H1 (cell line): ENCODE measurements around the gene RAB44. TPM values are rescaled to one million over a fixed set of nuclear protein-coding genes. Genes with fewer than 3 reads are reported as not detected.

Experiments used
- CTCF ChIA-PET: fragments of 300-600 bp; sonication (Branson Sonifier 250); formaldehyde crosslinking; loops from one replicate; lab custom pipeline; 2021; ENCODE audit not compliant: partially characterized antibody; lab: Charles Lee
- POLR2A ChIA-PET: fragments of 300-600 bp; sonication (Branson Sonifier 250); formaldehyde crosslinking; loops from one replicate; lab custom pipeline; 2021; ENCODE audit warnings: inconsistent platforms; ENCODE audit not compliant: partially characterized antibody; lab: Charles Lee
- DNase-seq, 2 experiments: peaks; one replicate each; pipeline versions ENCODE4 v3.0.0 to v3.0.0-alpha.2; 2010 to 2022; ENCODE audit warnings: low spot score in 2 of 2, low read depth in 1 of 2, mixed read lengths in 1 of 2
- FAIRE-seq: peaks from 2 replicates; lab custom pipeline; 2011; peaks lifted over from hg19 to GRCh38; lab: Jason Lieb, UNC
- H2AFZ ChIP-seq: 2 replicates; pipeline ENCODE4 v1.8.1; 2012; ENCODE audit warnings: low read length, inconsistent platforms
- H2AK5ac ChIP-seq: 2 replicates; pipeline ENCODE4 v1.6.1; 2013; ENCODE audit warnings: low read depth, low read length
- H2BK120ac ChIP-seq: replicated peaks from 2 replicates; pipeline ENCODE3; 2013; ENCODE audit warnings: low read depth, low read length, inconsistent platforms
- H2BK12ac ChIP-seq: 2 replicates; pipeline ENCODE4 v1.6.1; 2013; ENCODE audit warnings: low read depth, low read length
- H2BK15ac ChIP-seq: 2 replicates; pipeline ENCODE4 v1.6.1; 2013; ENCODE audit warnings: low read length
- H2BK20ac ChIP-seq: 2 replicates; pipeline ENCODE4 v1.6.1; 2013; ENCODE audit warnings: low read length
- H2BK5ac ChIP-seq: 2 replicates; pipeline ENCODE4 v1.6.1; 2013; ENCODE audit warnings: low read depth, low read length
- H3K14ac ChIP-seq: 2 replicates; pipeline ENCODE4 v1.6.1; 2013; ENCODE audit warnings: inconsistent platforms; ENCODE audit not compliant: insufficient read length
- H3K18ac ChIP-seq: 2 replicates; pipeline ENCODE4 v1.6.1; 2013; ENCODE audit warnings: low read length; ENCODE audit errors: extremely low read depth
- H3K23ac ChIP-seq: 2 replicates; pipeline ENCODE4 v1.6.1; 2013; ENCODE audit warnings: inconsistent platforms; ENCODE audit not compliant: insufficient read length
- H3K23me2 ChIP-seq: 2 replicates; pipeline ENCODE4 v1.6.1; 2013; ENCODE audit warnings: low read depth, low read length
- H3K27ac ChIP-seq: 2 replicates; pipeline ENCODE4 v1.6.1; 2011; ENCODE audit warnings: low read depth, low read length, inconsistent platforms
- H3K27me3 ChIP-seq, 4 experiments: replicated peaks in 1 of 4; 1 replicate in 1 of 4; 2 replicates in 3 of 4; pipeline versions ENCODE4 v1.6.1 to v1.8.1; 2011 to 2013; ENCODE audit warnings: low read length in 3 of 4, mild to moderate bottlenecking in 3 of 4, inconsistent platforms in 2 of 4, mixed read lengths in 2 of 4, moderate library complexity in 1 of 4; ENCODE audit not compliant: control insufficient read depth in 3 of 4, insufficient read depth in 3 of 4; ENCODE audit errors: extremely low read depth in 1 of 4
- H3K36me3 ChIP-seq, 4 experiments: 2 replicates each; pipeline versions ENCODE4 v1.6.1 to v1.8.1; 2011 to 2013; ENCODE audit warnings: mild to moderate bottlenecking in 4 of 4, low read length in 3 of 4, moderate library complexity in 2 of 4, control low read depth in 1 of 4, inconsistent platforms in 1 of 4; ENCODE audit not compliant: insufficient read depth in 4 of 4, control insufficient read depth in 2 of 4
- H3K4ac ChIP-seq: replicated peaks from 2 replicates; pipeline ENCODE3; 2013; ENCODE audit warnings: low read length, low read depth, mixed read lengths, inconsistent platforms; ENCODE audit not compliant: insufficient read length
- H3K4me1 ChIP-seq, 4 experiments: replicated peaks in 1 of 4; 1 replicate in 1 of 4; 2 replicates in 3 of 4; pipeline versions ENCODE4 v1.6.1 to v1.8.1; 2011 to 2013; ENCODE audit warnings: low read length in 3 of 4, inconsistent platforms in 2 of 4, mixed read lengths in 1 of 4; ENCODE audit not compliant: insufficient read depth in 4 of 4, control insufficient read depth in 3 of 4
- H3K4me2 ChIP-seq, 2 experiments: 2 replicates each; pipeline versions ENCODE4 v1.6.1 to v1.8.1; 2011 to 2013; ENCODE audit warnings: low read depth in 2 of 2, low read length in 2 of 2, control low read depth in 1 of 2, inconsistent platforms in 1 of 2, mild to moderate bottlenecking in 1 of 2; ENCODE audit not compliant: insufficient read depth in 1 of 2
- H3K4me3 ChIP-seq, 4 experiments: fragments of 200-600, 300-600 bp in 1 of 4; sonication (generic), shearing (Covaris generic), sonication (Bioruptor Twin) in 1 of 4; 2 replicates each; pipeline versions ENCODE4 v1.5.1 to v1.8.1; 2011 to 2016; ENCODE audit warnings: low read length in 4 of 4, low read depth in 3 of 4, control low read depth in 2 of 4, inconsistent platforms in 2 of 4, mild to moderate bottlenecking in 2 of 4, mixed read lengths in 1 of 4, moderate library complexity in 1 of 4; ENCODE audit not compliant: insufficient read depth in 2 of 4; ENCODE audit errors: extremely low read depth in 1 of 4
- H3K56ac ChIP-seq: replicated peaks from 2 replicates; pipeline ENCODE3; 2013; ENCODE audit warnings: low read depth, mild to moderate bottlenecking, mixed read lengths, low read length, inconsistent platforms; ENCODE audit not compliant: insufficient read length
- H3K79me1 ChIP-seq: 2 replicates; pipeline ENCODE4 v1.6.1; 2013; ENCODE audit warnings: low read depth, low read length, control low read depth
- H3K79me2 ChIP-seq, 2 experiments: 2 replicates each; pipeline versions ENCODE4 v1.6.1 to v1.8.1; 2012 to 2013; ENCODE audit warnings: low read length in 2 of 2, mild to moderate bottlenecking in 2 of 2, inconsistent platforms in 1 of 2; ENCODE audit not compliant: insufficient read depth in 2 of 2, control insufficient read depth in 1 of 2
- H3K9ac ChIP-seq, 4 experiments: replicated peaks in 1 of 4; 1 replicate in 1 of 4; 2 replicates in 3 of 4; pipeline versions ENCODE4 v1.6.1 to v1.8.1; 2011 to 2013; ENCODE audit warnings: low read depth in 3 of 4, low read length in 3 of 4, control low read depth in 2 of 4, mild to moderate bottlenecking in 2 of 4, moderate library complexity in 2 of 4, inconsistent platforms in 1 of 4; ENCODE audit errors: extremely low read depth in 1 of 4
- H3K9me3 ChIP-seq, 2 experiments: 2 replicates each; pipeline versions ENCODE4 v1.6.1 to v1.8.1; 2012 to 2013; ENCODE audit warnings: mild to moderate bottlenecking in 2 of 2, moderate library complexity in 2 of 2, control low read depth in 1 of 2, inconsistent platforms in 1 of 2, low read depth in 1 of 2, low read length in 1 of 2, mixed read lengths in 1 of 2; ENCODE audit not compliant: insufficient read depth in 2 of 2
- H4K20me1 ChIP-seq, 2 experiments: replicated peaks in 1 of 2; 2 replicates each; pipeline versions ENCODE3 to v1.8.1; 2011 to 2013; ENCODE audit warnings: inconsistent platforms in 2 of 2, low read length in 2 of 2, mild to moderate bottlenecking in 1 of 2; ENCODE audit not compliant: insufficient read depth in 2 of 2, control insufficient read depth in 1 of 2
- H4K5ac ChIP-seq: 2 replicates; pipeline ENCODE4 v1.6.1; 2013; ENCODE audit warnings: low read length, low read depth, mixed read lengths, inconsistent platforms; ENCODE audit not compliant: insufficient read length
- H4K8ac ChIP-seq: 2 replicates; pipeline ENCODE4 v1.8.0; 2013; ENCODE audit warnings: mild to moderate bottlenecking, moderate library complexity, low read length, inconsistent platforms; ENCODE audit not compliant: insufficient read depth; ENCODE audit errors: extremely low read depth
- H4K91ac ChIP-seq: replicated peaks from 2 replicates; pipeline ENCODE3; 2013; ENCODE audit warnings: low read length, mixed read lengths, inconsistent platforms; ENCODE audit not compliant: insufficient read length
- BACH1 ChIP-seq: IDR thresholded peaks from 2 replicates; pipeline ENCODE4 v1.6.1; 2012; ENCODE audit warnings: low read length, improper control_type of control experiment
- CBX5 ChIP-seq: fragments of 300-800, 300-1000 bp; sonication (generic); IDR thresholded peaks from 2 replicates; pipeline ENCODE4 v1.7.1; 2016; ENCODE audit warnings: antibody characterized with exemption, low read length, low read depth
- CREB1 ChIP-seq: IDR thresholded peaks from 2 replicates; pipeline ENCODE4 v1.6.1; 2012; ENCODE audit warnings: inconsistent platforms
- EP300 ChIP-seq, 2 experiments: IDR thresholded peaks; 1 replicate in 1 of 2; 2 replicates in 1 of 2; pipeline ENCODE4 v1.6.1; 2011 to 2012; ENCODE audit warnings: low read depth in 2 of 2, low read length in 2 of 2, mild to moderate bottlenecking in 2 of 2, borderline replicate concordance in 1 of 2, inconsistent platforms in 1 of 2, moderate library complexity in 1 of 2
- EZH2 ChIP-seq: fragments of 200-600 bp; sonication (generic); IDR thresholded peaks from 2 replicates; pipeline ENCODE4 v1.7.1; 2012; ENCODE audit warnings: low read depth, mild to moderate bottlenecking, moderate library complexity, low read length, inconsistent platforms; ENCODE audit not compliant: severe bottlenecking
- GTF2F1 ChIP-seq: IDR thresholded peaks from 2 replicates; pipeline ENCODE4 v1.6.1; 2012; ENCODE audit warnings: low read depth, low read length, improper control_type of control experiment, borderline replicate concordance
- JUND ChIP-seq: IDR thresholded peaks from 2 replicates; pipeline ENCODE4 v1.6.1; 2011; ENCODE audit warnings: mild to moderate bottlenecking, improper control_type of control experiment, low read length
- KDM1A ChIP-seq: fragments of 200-600, 300-600 bp; sonication (generic); IDR thresholded peaks from 2 replicates; pipeline ENCODE4 v1.7.1; 2016; ENCODE audit warnings: mild to moderate bottlenecking, low read length, borderline replicate concordance
- NANOG ChIP-seq: IDR thresholded peaks from 2 replicates; pipeline ENCODE4 v1.6.1; 2011; ENCODE audit warnings: low read length, low read depth, mild to moderate bottlenecking, inconsistent platforms; ENCODE audit not compliant: insufficient read depth, poor library complexity, severe bottlenecking
- RAD21 ChIP-seq, 2 experiments: IDR thresholded peaks in 1 of 2; conservative IDR thresholded peaks in 1 of 2; 2 replicates each; pipeline ENCODE4 v1.6.1; 2011; ENCODE audit warnings: low read depth in 2 of 2, low read length in 2 of 2, improper control_type of control experiment in 1 of 2, inconsistent platforms in 1 of 2, mild to moderate bottlenecking in 1 of 2, moderate library complexity in 1 of 2
- SRF ChIP-seq: IDR thresholded peaks from 2 replicates; pipeline ENCODE4 v1.6.1; 2011; ENCODE audit warnings: mild to moderate bottlenecking, low read depth, low read length, moderate library complexity
- TAF1 ChIP-seq: IDR thresholded peaks from 2 replicates; pipeline ENCODE4 v1.6.1; 2011; ENCODE audit warnings: mild to moderate bottlenecking, low read depth, low read length
- ZNF274 ChIP-seq: IDR thresholded peaks from 2 replicates; pipeline ENCODE4 v1.7.0; 2012; ENCODE audit warnings: low read length, borderline replicate concordance; ENCODE audit errors: extremely low read depth
- WGBS, 2 experiments: shearing (Covaris generic) in 1 of 2; methylation state at CpG; one replicate each; pipeline versions ENCODE4 v1.1.6 to v1.1.7; 2013 to 2015; ENCODE audit warnings: low lambda C conversion rate in 2 of 2, mixed read lengths in 2 of 2, inconsistent platforms in 1 of 2, low coverage in 1 of 2, missing lambda C conversion rate in 1 of 2; ENCODE audit not compliant: insufficient replicate concordance in 2 of 2, insufficient coverage in 1 of 2, insufficient read length in 1 of 2; ENCODE audit errors: extremely low coverage in 1 of 2, missing lambda C conversion rate in 1 of 2; 5-methylcytosine and 5-hydroxymethylcytosine counted together
- polyA plus RNA-seq, 7 experiments: library from polyadenylated mRNA; depleted of rRNA in 3 of 7; stranded (reverse) in 5 of 7; unstranded in 2 of 7; fragments of >200 nt in 5 of 7; fragments of 200-250 nt in 2 of 7; gene quantifications; 1 replicate in 5 of 7; 2 replicates in 1 of 7; 4 replicates in 1 of 7; pipeline versions ENCODE4 v1.2.1 to v1.2.3, GENCODE V29; 2011 to 2013; ENCODE audit warnings: missing spikeins in 2 of 7, mixed read lengths in 2 of 7
- total RNA-seq: library from RNA; stranded (reverse); fragmentation: NEBNext Ultra II Directional; extraction: Animal tissue kit (Norgen Biotek cat#: 25700); gene quantifications from 2 replicates; pipeline ENCODE4 v1.2.1, GENCODE V29; 2021

Gene RAB44
- total and polyA plus RNA-seq, 2 of the 8 experiments (the other 6 are each of a cell fraction or from before 2014, with no cell fraction given): 0.02 TPM; not detected in 1

GRCh38 chr6:36683145-36683655 lies 14.4 kb upstream of the RAB44 start:
- no peak overlapping the region for H3K56ac ChIP-seq
- no peaks in the 10 kb centered on the region for H3K9me3 ChIP-seq
- no peak overlapping the region for H2BK15ac ChIP-seq
- no peak overlapping the region for H2AK5ac ChIP-seq
- H3K4me3 ChIP-seq: no peak overlapping the region
- H3K27me3 ChIP-seq: peaks cover 6 to 24% (median 19%) of the 10 kb centered on the region in 4 experiments
- H3K18ac ChIP-seq: no peak overlapping the region
- no peak overlapping the region for H2BK5ac ChIP-seq
- peaks cover 0 to 15% (median 6%) of the 10 kb centered on the region in 4 experiments; a peak in 5 of 7 replicates for H3K4me1 ChIP-seq
- H3K36me3 ChIP-seq: peaks cover 4 to 30% (median 19%) of the 10 kb centered on the region in 4 experiments; a peak in 7 of 8 replicates
- H3K14ac ChIP-seq: no peak overlapping the region
- H3K79me1 ChIP-seq: 0 out of 2 replicates have a peak, but pooled peaks cover 3% of the 10 kb centered on the region
- no peak overlapping the region for H3K9ac ChIP-seq
- H3K27ac ChIP-seq: no peak overlapping the region
- CTCF ChIA-PET: interaction anchor here (0.6 to 8.8 kb wide), 14 partner anchors 10 to 145 kb away, joined by 3 to 67 read pairs (median 4); no protein-coding TSS in a partner anchor
- H4K20me1 ChIP-seq: peaks cover 4 to 32% of the 10 kb centered on the region in 2 experiments
- H2BK120ac ChIP-seq: no peak overlapping the region
- POLR2A ChIA-PET: interaction anchor here (0.6 to 1.3 kb wide), 3 partner anchors 9 to 49 kb away, joined by 3 to 4 read pairs (median 4); no protein-coding TSS in a partner anchor
- H3K23me2 ChIP-seq: peaks cover 16% of the 10 kb centered on the region; the same call in 1 of the 2 replicates
- no peak overlapping the region for H3K4ac ChIP-seq
- 89% methylated on average over 6 of the region's 6 CpGs; no CpG with 5 or more reads in 1 of the 2 experiments for WGBS, 2 experiments
- H3K4me2 ChIP-seq: no peak overlapping the region
- peaks cover 0 to 30% of the 10 kb centered on the region in 2 experiments; a peak in 2 of 4 replicates for H3K79me2 ChIP-seq
- DNase-seq: no peak
- no peak overlapping the region for H4K5ac ChIP-seq
- no peak overlapping the region for H4K8ac ChIP-seq
- H4K91ac ChIP-seq: no peak overlapping the region
- H2BK20ac ChIP-seq: no peak overlapping the region
- H2AFZ ChIP-seq: no peak overlapping the region
- H2BK12ac ChIP-seq: no peak overlapping the region
- no peak overlapping the region for H3K23ac ChIP-seq
- FAIRE-seq: no peak
- TF ChIP-seq JUND (no peak), ZNF274 (no peak), SRF (no peak), NANOG (no peak), EP300 (IDR thresholded peaks at IDR 0.05; ENCODE audit: borderline replicate concordance in 1 of 2, low read depth in 2 of 2, low read length in 2 of 2) (no peak), RAD21 (IDR thresholded peaks at IDR 0.05 in 1 of 2, conservative IDR thresholded peaks at IDR 0.05 in 1 of 2; ENCODE audit: low read depth in 2 of 2, low read length in 2 of 2) (no peak), KDM1A (no peak), TAF1 (no peak), CBX5 (no peak), GTF2F1 (no peak), CREB1 (no peak), BACH1 (no peak), EZH2 (no peak)
